Vagina (tissue), 2 donors: ENCODE measurements around the gene PATJ. TPM values are rescaled to one million over a fixed set of nuclear protein-coding genes. Genes with fewer than 3 reads are reported as not detected.

Source experiments
- DNase-seq, 2 donors: peaks; one replicate each; pipeline ENCODE4 v3.0.0-alpha.2; 2017; ENCODE audit errors: extremely low spot score in 2 of 2
- H3K27ac ChIP-seq: fragments of 200-600 bp; sonication (generic); one replicate; pipeline ENCODE4 v1.5.1; 2019
- H3K27me3 ChIP-seq: fragments of 200-600 bp; sonication (generic); one replicate; pipeline ENCODE4 v1.5.1; 2019
- H3K36me3 ChIP-seq, 2 donors: fragments of 200-600 bp; sonication (generic); one replicate each; pipeline ENCODE4 v1.5.1; 2017 to 2019
- H3K4me1 ChIP-seq: fragments of 200-600 bp; sonication (generic); one replicate; pipeline ENCODE4 v1.5.1; 2019
- H3K4me3 ChIP-seq, 2 donors: fragments of 200-600 bp; sonication (generic); 1 replicate in 1 of 2; 2 replicates in 1 of 2; pipeline ENCODE4 v1.5.1; 2016 to 2019
- H3K9me3 ChIP-seq: fragments of 200-600 bp; sonication (generic); one replicate; pipeline ENCODE4 v1.5.1; 2019
- POLR2A ChIP-seq, 2 donors: fragments of 450-650 bp; IDR thresholded peaks; one replicate each; pipeline ENCODE4 v1.6.1; 2017; ENCODE audit warnings: antibody characterized with exemption in 2 of 2, mild to moderate bottlenecking in 2 of 2, moderate library complexity in 2 of 2
- POLR2AphosphoS5 ChIP-seq, 2 donors: sonication (generic); formaldehyde crosslinking; IDR thresholded peaks; one replicate each; pipeline ENCODE4 v1.9.0; 2017; ENCODE audit warnings: antibody characterized with exemption in 2 of 2, mild to moderate bottlenecking in 2 of 2, low read depth in 1 of 2; ENCODE audit not compliant: insufficient read depth in 1 of 2
- intact Hi-C: fragments of 100-400 bp; cut with DNase I; formaldehyde crosslinking; loops from one replicate; pipeline ENCODE4 v1.15.1; 2023
- total RNA-seq: library from RNA; depleted of rRNA; stranded (reverse); fragments of >200 nt; gene quantifications from one replicate; pipeline ENCODE4 v1.2.3, GENCODE V29; 2016
- TF ChIP-seq, protein P1 (sequence below), 3 experiments: fragments of 450-650 bp in 2 of 3; fragments of 200-600 bp in 1 of 3; sonication (generic) in 1 of 3; IDR thresholded peaks; one replicate each; pipeline ENCODE4 v1.5.1; 2017 to 2019; ENCODE audit warnings: antibody characterized with exemption in 3 of 3, mild to moderate bottlenecking in 2 of 3, moderate library complexity in 2 of 3

The PATJ gene
- total RNA-seq, 1 donor from 2014 or later, result 83.2 TPM

DNA sequence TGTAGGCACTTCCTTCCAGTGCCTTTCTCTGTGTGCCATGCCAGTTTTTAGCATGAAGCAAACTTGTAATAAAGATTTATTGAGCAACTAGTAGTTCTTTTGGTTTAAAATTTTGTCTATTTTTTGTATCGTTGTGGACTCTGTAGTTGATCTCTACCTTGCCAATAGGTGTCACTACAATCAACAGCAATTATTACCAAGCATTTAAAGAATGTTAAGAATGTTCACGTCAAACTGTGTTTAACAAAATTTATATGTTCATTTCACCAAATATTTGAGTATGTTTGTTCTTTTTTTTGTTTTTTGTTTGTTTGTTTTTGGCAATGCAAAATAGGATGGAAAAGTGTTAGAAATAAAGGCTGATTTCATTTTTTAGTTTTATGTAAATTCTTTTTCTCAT, 208.1 kb downstream of the PATJ start:
- Histone ChIP-seq H3K9me3 (no peaks in the 10 kb centered on the region), H3K27me3 (no peaks in the 10 kb centered on the region), H3K36me3 (no peaks in the 10 kb centered on the region), H3K4me1 (no peaks in the 10 kb centered on the region), H3K27ac (no peak overlapping the region), H3K4me3 (no peak overlapping the region)
- intact Hi-C loops, result no loop called here
- TF ChIP-seq POLR2A (IDR thresholded peaks at IDR 0.05), result no peak
- DNase-seq, result no peak

DNA sequence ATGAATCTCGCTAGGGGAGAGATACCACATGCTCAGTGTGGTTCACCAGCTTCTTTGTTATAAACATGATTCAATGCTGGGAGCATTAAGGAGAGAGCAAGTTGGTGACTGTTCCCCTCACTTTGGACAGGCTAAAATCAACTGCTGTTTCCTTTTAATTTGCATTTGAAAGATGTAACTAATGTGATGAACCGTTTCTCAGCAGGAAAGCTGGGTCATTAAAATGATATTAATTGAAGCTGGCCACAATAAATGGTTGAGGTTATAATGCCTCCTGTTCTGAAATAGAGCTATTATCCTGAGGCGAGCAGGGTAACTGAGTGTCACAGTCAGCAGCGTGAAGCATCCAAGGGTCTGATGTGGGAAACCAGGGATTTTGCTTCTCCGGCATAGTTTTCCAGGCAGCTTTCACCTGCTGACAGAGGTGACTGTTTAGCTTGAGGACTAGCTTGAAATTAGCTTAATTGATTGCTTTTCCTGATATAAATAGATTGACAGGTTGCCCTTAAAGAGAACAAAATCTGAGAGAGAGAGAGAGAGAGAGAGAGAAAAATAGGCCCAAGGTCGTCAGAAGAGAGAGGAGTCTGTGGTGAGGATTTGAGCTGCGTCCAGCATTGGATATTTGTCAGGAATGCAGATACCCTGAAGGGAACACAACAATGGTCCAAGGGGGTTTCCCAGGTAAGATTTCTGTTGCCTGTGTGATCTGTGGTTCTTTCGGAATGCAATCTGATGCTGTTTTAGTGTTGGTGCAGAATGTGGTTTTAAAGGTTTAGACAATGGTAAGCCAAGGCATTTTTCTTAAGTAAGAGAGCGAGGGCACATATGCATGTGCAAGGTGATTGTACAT, 209.7 kb downstream of the PATJ start:
- no peak for DNase-seq
- Histone ChIP-seq H3K4me3 (no peak overlapping the region), H3K4me1 (no peaks in the 10 kb centered on the region), H3K27me3 (no peaks in the 10 kb centered on the region), H3K9me3 (no peaks in the 10 kb centered on the region), H3K27ac (no peak overlapping the region), H3K36me3 (no peaks in the 10 kb centered on the region)
- intact Hi-C loops, result no loop called here
- TF ChIP-seq, protein P1, sequence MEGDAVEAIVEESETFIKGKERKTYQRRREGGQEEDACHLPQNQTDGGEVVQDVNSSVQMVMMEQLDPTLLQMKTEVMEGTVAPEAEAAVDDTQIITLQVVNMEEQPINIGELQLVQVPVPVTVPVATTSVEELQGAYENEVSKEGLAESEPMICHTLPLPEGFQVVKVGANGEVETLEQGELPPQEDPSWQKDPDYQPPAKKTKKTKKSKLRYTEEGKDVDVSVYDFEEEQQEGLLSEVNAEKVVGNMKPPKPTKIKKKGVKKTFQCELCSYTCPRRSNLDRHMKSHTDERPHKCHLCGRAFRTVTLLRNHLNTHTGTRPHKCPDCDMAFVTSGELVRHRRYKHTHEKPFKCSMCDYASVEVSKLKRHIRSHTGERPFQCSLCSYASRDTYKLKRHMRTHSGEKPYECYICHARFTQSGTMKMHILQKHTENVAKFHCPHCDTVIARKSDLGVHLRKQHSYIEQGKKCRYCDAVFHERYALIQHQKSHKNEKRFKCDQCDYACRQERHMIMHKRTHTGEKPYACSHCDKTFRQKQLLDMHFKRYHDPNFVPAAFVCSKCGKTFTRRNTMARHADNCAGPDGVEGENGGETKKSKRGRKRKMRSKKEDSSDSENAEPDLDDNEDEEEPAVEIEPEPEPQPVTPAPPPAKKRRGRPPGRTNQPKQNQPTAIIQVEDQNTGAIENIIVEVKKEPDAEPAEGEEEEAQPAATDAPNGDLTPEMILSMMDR (IDR thresholded peaks at IDR 0.05), result no peak
- no peak for TF ChIP-seq POLR2AphosphoS5 (IDR thresholded peaks at IDR 0.05; ENCODE audit: insufficient read depth in 1 of 2, low read depth in 1 of 2)
- no peak for TF ChIP-seq POLR2A (IDR thresholded peaks at IDR 0.05)

DNA sequence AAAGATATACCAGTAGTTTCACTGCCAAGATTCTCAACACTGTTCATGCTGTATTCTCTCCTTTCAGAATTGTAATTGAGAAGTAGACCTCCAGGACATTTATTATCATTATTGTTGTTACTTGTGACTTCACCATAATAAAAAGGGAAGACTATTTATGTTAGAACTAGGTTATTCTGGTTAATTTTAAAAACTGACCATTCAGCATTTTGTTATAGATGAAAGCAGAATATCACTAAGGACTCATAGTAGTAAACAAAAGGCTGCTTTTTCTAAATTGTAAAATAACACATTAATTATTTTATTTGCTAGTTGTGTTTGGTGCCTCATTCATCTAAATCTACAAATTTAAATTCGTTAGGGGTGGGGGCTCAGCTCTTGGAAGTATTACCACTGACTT, 210.4 kb downstream of the PATJ start:
- no peak for DNase-seq

DNA sequence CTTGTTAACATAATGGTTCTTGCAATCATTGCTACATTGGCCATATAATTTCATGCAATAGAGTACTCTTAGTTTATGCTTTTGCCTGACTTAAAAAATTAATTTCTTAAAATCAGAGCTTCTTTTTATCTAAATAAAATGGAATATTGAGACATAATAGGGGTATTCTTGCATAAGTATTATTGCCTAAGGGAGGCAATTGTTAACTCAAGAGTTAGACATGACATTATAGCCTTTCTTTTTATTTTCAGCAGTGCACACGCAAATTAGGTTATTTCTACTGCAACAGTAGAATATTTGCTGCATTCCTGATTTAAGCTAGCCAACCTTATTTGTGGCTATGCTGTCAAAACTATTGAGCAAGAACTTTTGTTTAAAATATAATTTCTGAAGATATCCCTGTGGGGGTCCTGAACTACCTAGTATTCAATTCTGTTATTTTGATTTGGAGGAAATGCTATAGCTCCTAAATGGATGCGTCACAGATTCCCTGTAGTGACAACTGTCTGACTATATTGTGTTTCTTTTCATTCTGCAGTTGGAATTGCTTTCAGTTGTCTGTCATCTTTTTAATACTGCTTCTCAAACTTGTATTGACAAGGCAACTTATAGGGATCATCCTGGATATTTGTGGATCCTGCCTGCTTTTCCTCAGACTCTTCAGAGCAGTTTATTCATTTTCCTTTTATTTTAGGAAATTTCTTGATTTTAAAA, 211.0 kb downstream of the PATJ start:
- H3K4me1 ChIP-seq, result no peaks in the 10 kb centered on the region
- H3K4me3 ChIP-seq, result no peak overlapping the region
- H3K27ac ChIP-seq, result no peak overlapping the region
- TF ChIP-seq POLR2A (IDR thresholded peaks at IDR 0.05) (no peak), POLR2AphosphoS5 (IDR thresholded peaks at IDR 0.05; ENCODE audit: insufficient read depth in 1 of 2, low read depth in 1 of 2) (no peak)
- TF ChIP-seq, protein P1 (IDR thresholded peaks at IDR 0.05), result no peak
- DNase-seq, result no peak
- no peaks in the 10 kb centered on the region for H3K36me3 ChIP-seq
- no peaks in the 10 kb centered on the region for H3K27me3 ChIP-seq
- no peaks in the 10 kb centered on the region for H3K9me3 ChIP-seq
- intact Hi-C loops, result no loop called here

More for the DNA sequence above, 210.4 kb downstream of the PATJ start:
- Histone ChIP-seq H3K9me3 (no peaks in the 10 kb centered on the region), H3K27ac (no peak overlapping the region), H3K36me3 (no peaks in the 10 kb centered on the region), H3K27me3 (no peaks in the 10 kb centered on the region), H3K4me1 (no peaks in the 10 kb centered on the region), H3K4me3 (no peak overlapping the region)
- TF ChIP-seq POLR2AphosphoS5 (IDR thresholded peaks at IDR 0.05; ENCODE audit: insufficient read depth in 1 of 2, low read depth in 1 of 2) (no peak), POLR2A (IDR thresholded peaks at IDR 0.05) (no peak)
- TF ChIP-seq, protein P1 (IDR thresholded peaks at IDR 0.05), result no peak
- intact Hi-C loops, result no loop called here

DNA sequence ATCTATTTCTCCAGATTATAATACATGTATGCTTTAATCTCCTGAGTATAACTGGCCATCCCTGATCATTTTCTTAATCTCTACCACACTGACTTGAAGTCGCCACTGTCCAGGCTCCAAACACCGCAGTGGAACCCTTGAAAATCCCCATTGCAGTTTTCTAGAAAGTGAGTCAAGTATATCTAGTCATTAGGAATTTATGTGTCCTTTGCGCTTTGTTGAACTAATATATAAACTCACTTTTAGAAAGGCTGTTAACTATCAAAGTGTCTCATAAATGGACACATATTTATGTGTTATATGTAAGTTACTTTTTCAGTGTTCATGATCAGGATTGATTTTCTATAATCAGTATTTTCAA, 211.5 kb downstream of the PATJ start:
- Histone ChIP-seq H3K4me3 (no peak overlapping the region), H3K27ac (no peak overlapping the region), H3K4me1 (no peaks in the 10 kb centered on the region), H3K9me3 (no peaks in the 10 kb centered on the region), H3K36me3 (no peaks in the 10 kb centered on the region), H3K27me3 (no peaks in the 10 kb centered on the region)
- TF ChIP-seq, protein P1 (IDR thresholded peaks at IDR 0.05), result no peak
- no peak for TF ChIP-seq POLR2AphosphoS5 (IDR thresholded peaks at IDR 0.05; ENCODE audit: insufficient read depth in 1 of 2, low read depth in 1 of 2)
- DNase-seq, result no peak
- intact Hi-C loops, result no loop called here
